OCI-LY3 (cell line): ENCODE results near the gene TUBA8.

ENCODE experiments used
- H2AFZ ChIP-seq: fragments of 200-600, 300-600 bp; shearing (Covaris generic); 2 replicates; pipeline ENCODE4 v1.6.0; 2014; ENCODE audit warnings: antibody characterized with exemption, low read depth, low read length
- H3K27ac ChIP-seq: fragments of 200-600, 300-600 bp; sonication (generic); 2 replicates; pipeline ENCODE4 v1.5.1; 2014; ENCODE audit warnings: mild to moderate bottlenecking, low read length, moderate library complexity, mixed read lengths
- H3K27me3 ChIP-seq: fragments of 200-600, 300-600 bp; sonication (generic); 2 replicates; pipeline ENCODE4 v1.6.1; 2014; ENCODE audit warnings: low read depth, low read length, mixed read lengths
- H3K36me3 ChIP-seq: fragments of 200-600, 300-600 bp; sonication (generic); replicated peaks from 2 replicates; pipeline ENCODE3; 2014; ENCODE audit warnings: low read depth, low read length, mixed read lengths
- H3K4me1 ChIP-seq: fragments of 300-600, 200-600 bp; sonication (generic); 2 replicates; pipeline ENCODE4 v1.6.1; 2014; ENCODE audit warnings: low read length, mixed read lengths
- H3K4me2 ChIP-seq: fragments of 200-600, 300-600 bp; sonication (generic); 2 replicates; pipeline ENCODE4 v1.6.1; 2014; ENCODE audit warnings: low read length, mixed read lengths
- H3K4me3 ChIP-seq: fragments of 300-600, 200-600 bp; sonication (generic); 2 replicates; pipeline ENCODE4 v1.5.1; 2014; ENCODE audit warnings: antibody characterized with exemption, mild to moderate bottlenecking, low read length, moderate library complexity
- H3K79me2 ChIP-seq: fragments of 300-600, 200-600 bp; shearing (Covaris generic); 2 replicates; pipeline ENCODE4 v1.6.1; 2014; ENCODE audit warnings: mild to moderate bottlenecking, low read length, mixed read lengths
- H3K9ac ChIP-seq: fragments of 300-600, 200-600 bp; shearing (Covaris generic); 2 replicates; pipeline ENCODE4 v1.6.0; 2014; ENCODE audit warnings: mild to moderate bottlenecking, low read length, moderate library complexity
- H3K9me3 ChIP-seq: fragments of 200-600, 300-600 bp; shearing (Covaris generic); 2 replicates; pipeline ENCODE4 v1.6.1; 2014; ENCODE audit warnings: low read length, mixed read lengths; ENCODE audit not compliant: insufficient read depth
- H4K20me1 ChIP-seq: fragments of 200-600, 300-600 bp; sonication (generic); 2 replicates; pipeline ENCODE4 v1.6.1; 2016; ENCODE audit warnings: low read length, mixed read lengths; ENCODE audit not compliant: insufficient read depth
- CTCF ChIP-seq: fragments of 200-600, 300-600 bp; sonication (generic); IDR thresholded peaks from 2 replicates; pipeline ENCODE4 v1.5.1; 2014; ENCODE audit warnings: antibody characterized with exemption, low read length, low read depth
- EZH2phosphoT487 ChIP-seq: fragments of 200-600 bp; shearing (Covaris generic); IDR thresholded peaks from 2 replicates; pipeline ENCODE4 v1.6.1; 2018; ENCODE audit warnings: antibody characterized with exemption, mixed run types, low read depth

TUBA8 gene

GRCh38 chr22:18082467-18082866, 28.1 kb upstream of the TUBA8 start:
- no peak overlapping the region for H3K4me2 ChIP-seq
- no peaks in the 10 kb centered on the region for H3K9me3 ChIP-seq
- H3K36me3 ChIP-seq: peaks cover 38% of the 10 kb centered on the region
- H3K27ac ChIP-seq: no peak overlapping the region
- no peak overlapping the region for H3K4me3 ChIP-seq
- no peak overlapping the region for H3K9ac ChIP-seq
- H2AFZ ChIP-seq: no peak overlapping the region
- H4K20me1 ChIP-seq: no peaks in the 10 kb centered on the region
- H3K4me1 ChIP-seq: peaks cover 9% of the 10 kb centered on the region
- H3K27me3 ChIP-seq: no peaks in the 10 kb centered on the region
- peaks cover 36% of the 10 kb centered on the region for H3K79me2 ChIP-seq
- TF ChIP-seq CTCF: no peak
- no peak for TF ChIP-seq EZH2phosphoT487

- H3K4me2 ChIP-seq: no peak overlapping the region
- H3K9ac ChIP-seq: no peak overlapping the region
- H3K27me3 ChIP-seq: no peaks in the 10 kb centered on the region
- no peaks in the 10 kb centered on the region for H4K20me1 ChIP-seq
- H3K9me3 ChIP-seq: no peaks in the 10 kb centered on the region
- no peak overlapping the region for H3K4me3 ChIP-seq
- TF ChIP-seq CTCF (no peak), EZH2phosphoT487 (no peak)
- no peak overlapping the region for H3K27ac ChIP-seq
- peaks cover 9% of the 10 kb centered on the region for H3K4me1 ChIP-seq
- H3K36me3 ChIP-seq: peaks cover 46% of the 10 kb centered on the region
- peaks cover 31% of the 10 kb centered on the region for H3K79me2 ChIP-seq
- H2AFZ ChIP-seq: no peak overlapping the region
These were observed 27.2 kb upstream of the TUBA8 start for GRCh38 chr22:18083406-18083805.

- Histone ChIP-seq H3K9ac (no peak overlapping the region), H3K27ac (no peak overlapping the region), H3K79me2 (peaks cover 16% of the 10 kb centered on the region; the same call in 1 of the 2 replicates), H3K4me3 (no peak overlapping the region), H3K4me2 (no peak overlapping the region), H3K36me3 (peaks cover 54% of the 10 kb centered on the region), H4K20me1 (no peaks in the 10 kb centered on the region), H3K9me3 (no peaks in the 10 kb centered on the region), H3K27me3 (no peaks in the 10 kb centered on the region), H2AFZ (no peak overlapping the region), H3K4me1 (peaks cover 8% of the 10 kb centered on the region; the same call in 1 of the 2 replicates)
- TF ChIP-seq CTCF: no peak
- TF ChIP-seq EZH2phosphoT487: no peak
These were observed 25.4 kb upstream of the TUBA8 start for GRCh38 chr22:18085188-18085587.

DNA sequence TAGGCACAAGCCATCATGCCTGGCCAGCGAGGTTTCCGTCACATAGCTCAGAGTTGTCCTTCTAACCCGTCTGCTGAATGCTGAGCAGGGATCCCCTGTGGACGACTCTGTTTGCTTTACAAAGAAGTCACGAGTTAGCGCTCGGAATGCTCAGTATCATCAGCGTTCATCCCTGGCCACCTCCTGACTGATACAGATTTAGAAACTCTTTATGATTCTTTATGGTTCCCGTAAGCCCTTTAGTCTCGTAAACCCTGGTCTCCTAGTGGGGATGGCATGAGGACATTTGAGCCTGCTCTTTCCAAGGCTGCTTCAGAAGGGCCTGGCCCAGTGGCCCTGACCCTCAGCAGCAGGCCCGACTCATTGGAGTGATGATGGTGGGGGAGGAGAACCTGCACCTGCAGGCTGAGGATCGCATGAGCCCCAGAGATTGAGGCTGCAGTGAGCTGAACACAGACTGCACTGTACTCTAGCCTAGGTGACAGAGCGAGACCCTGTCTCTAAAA, 23.2 kb upstream of the TUBA8 start:
- TF ChIP-seq EZH2phosphoT487 (no peak), CTCF (no peak)
- no peaks in the 10 kb centered on the region for H4K20me1 ChIP-seq
- H3K4me1 ChIP-seq: peaks cover 15% of the 10 kb centered on the region; the same call in 1 of the 2 replicates
- H3K27ac ChIP-seq: no peak overlapping the region
- no peak overlapping the region for H3K4me2 ChIP-seq
- no peak overlapping the region for H3K4me3 ChIP-seq
- H3K36me3 ChIP-seq: peaks cover 63% of the 10 kb centered on the region
- no peaks in the 10 kb centered on the region for H3K27me3 ChIP-seq
- peaks cover 10% of the 10 kb centered on the region; the same call in 1 of the 2 replicates for H3K79me2 ChIP-seq
- no peaks in the 10 kb centered on the region for H3K9me3 ChIP-seq
- H3K9ac ChIP-seq: no peak overlapping the region
- no peak overlapping the region for H2AFZ ChIP-seq
